Measurements from ENCODE around the gene ATP8A2. TPM values are rescaled to one million over a fixed set of nuclear protein-coding genes. Genes with fewer than 3 reads are reported as not detected.

The ATP8A2 gene
- total RNA-seq, 4 donors from 2014 or later, result 0.18 to 11.6 (median 1.8) TPM

DNA sequence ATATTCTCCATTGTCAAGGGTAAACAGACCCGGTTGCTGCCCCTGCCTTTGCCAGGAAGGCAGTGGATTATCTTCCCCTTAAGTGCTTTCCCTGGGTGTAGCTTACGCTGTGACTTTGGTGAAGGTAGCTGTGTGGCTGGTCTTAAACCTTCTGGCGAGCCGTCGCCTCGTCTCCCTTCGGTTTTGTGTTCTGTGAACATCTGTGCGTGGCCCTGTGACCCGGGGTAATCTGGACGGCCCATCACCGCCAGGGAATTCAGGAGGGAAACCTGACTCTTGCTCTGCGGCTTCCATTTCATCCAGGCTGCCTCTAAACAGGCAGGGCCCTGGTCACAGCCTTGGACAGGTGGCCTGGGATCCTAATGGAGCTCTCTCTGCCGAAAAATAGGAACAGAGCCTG lies 601.3 kb downstream of the ATP8A2 start:
- no peaks in the 10 kb centered on the region for H3K27me3 ChIP-seq
- no peak for DNase-seq
- no peaks in the 10 kb centered on the region for H3K36me3 ChIP-seq
- no peak for TF ChIP-seq POLR2A (IDR thresholded peaks at IDR 0.05)
- TF ChIP-seq, protein P1, sequence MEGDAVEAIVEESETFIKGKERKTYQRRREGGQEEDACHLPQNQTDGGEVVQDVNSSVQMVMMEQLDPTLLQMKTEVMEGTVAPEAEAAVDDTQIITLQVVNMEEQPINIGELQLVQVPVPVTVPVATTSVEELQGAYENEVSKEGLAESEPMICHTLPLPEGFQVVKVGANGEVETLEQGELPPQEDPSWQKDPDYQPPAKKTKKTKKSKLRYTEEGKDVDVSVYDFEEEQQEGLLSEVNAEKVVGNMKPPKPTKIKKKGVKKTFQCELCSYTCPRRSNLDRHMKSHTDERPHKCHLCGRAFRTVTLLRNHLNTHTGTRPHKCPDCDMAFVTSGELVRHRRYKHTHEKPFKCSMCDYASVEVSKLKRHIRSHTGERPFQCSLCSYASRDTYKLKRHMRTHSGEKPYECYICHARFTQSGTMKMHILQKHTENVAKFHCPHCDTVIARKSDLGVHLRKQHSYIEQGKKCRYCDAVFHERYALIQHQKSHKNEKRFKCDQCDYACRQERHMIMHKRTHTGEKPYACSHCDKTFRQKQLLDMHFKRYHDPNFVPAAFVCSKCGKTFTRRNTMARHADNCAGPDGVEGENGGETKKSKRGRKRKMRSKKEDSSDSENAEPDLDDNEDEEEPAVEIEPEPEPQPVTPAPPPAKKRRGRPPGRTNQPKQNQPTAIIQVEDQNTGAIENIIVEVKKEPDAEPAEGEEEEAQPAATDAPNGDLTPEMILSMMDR (IDR thresholded peaks at IDR 0.05), result no peak
- no peak overlapping the region for H3K4me3 ChIP-seq
- no peaks in the 10 kb centered on the region for H3K9me3 ChIP-seq
- H3K4me1 ChIP-seq, result no peaks in the 10 kb centered on the region
- no peak overlapping the region for H3K27ac ChIP-seq

DNA sequence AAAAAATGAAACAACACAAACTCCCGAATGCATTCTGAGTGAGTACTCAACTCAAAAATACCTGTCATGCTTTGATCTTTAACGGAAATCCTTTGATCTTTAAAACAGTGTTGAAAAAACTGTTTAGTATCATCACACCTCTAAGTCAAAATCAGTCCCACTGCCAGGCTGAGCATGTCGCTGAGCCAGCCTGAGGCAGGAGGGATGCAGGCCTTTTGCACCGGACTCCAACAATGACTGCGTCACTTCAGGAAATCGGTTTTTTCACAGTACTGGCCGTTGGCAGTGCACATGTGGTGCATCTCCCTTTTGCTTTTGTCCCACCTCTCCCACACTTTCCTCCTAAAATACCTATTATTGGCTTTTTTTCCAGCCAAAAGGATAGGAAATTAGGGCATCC lies 601.8 kb downstream of the ATP8A2 start:
- Histone ChIP-seq H3K27ac (no peak overlapping the region), H3K4me3 (no peak overlapping the region), H3K36me3 (no peaks in the 10 kb centered on the region), H3K4me1 (no peaks in the 10 kb centered on the region), H3K9me3 (no peaks in the 10 kb centered on the region), H3K27me3 (no peaks in the 10 kb centered on the region)
- no peak for TF ChIP-seq POLR2A (IDR thresholded peaks at IDR 0.05)
- TF ChIP-seq, protein P1 (IDR thresholded peaks at IDR 0.05), result no peak
- DNase-seq, result no peak

DNA sequence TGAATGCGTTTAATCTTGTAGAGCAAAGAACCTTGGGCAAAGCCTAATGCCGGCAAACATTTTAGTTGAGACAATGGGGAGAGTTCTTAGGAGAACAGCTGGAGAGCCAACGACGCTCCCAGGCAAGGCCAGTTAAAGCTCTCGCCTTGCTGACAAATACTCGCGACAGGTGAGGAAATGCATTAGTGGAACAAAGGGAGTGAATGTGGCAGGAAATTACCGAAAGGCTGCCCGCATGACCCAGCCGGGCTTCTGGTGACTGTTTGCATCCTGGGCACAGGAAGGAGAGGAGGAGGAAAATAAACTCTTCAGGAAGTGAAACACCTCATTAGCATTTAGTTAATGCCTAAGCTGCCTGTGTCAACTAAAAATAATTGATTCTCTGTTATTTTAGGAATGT lies 605.4 kb downstream of the ATP8A2 start:
- Histone ChIP-seq H3K27ac (no peak overlapping the region), H3K9me3 (no peaks in the 10 kb centered on the region), H3K4me1 (no peaks in the 10 kb centered on the region), H3K4me3 (no peak overlapping the region), H3K36me3 (no peaks in the 10 kb centered on the region), H3K27me3 (no peaks in the 10 kb centered on the region)
- TF ChIP-seq POLR2A (IDR thresholded peaks at IDR 0.05), result no peak
- TF ChIP-seq, protein P1 (IDR thresholded peaks at IDR 0.05), result no peak
- no peak for DNase-seq

DNA sequence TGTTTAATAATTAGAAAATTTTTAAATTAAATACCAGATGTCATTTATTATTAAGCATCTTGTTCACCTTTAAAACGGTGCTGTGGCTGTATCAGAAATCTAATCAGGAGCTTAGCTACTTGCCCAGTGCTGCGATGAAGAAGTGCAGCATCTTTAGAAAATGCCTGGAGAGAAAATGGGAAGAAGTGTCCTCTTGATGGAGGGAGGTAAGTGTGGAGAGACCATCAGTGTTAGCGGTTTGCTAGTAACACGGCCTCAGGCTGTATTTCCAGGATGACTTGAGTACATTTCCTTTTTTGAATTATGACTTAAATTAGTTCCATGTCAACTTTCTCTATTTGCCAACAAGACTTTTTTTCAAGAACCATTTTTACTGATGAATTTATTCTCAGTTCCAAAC lies 605.9 kb downstream of the ATP8A2 start:
- no peaks in the 10 kb centered on the region for H3K9me3 ChIP-seq
- no peak for DNase-seq
- H3K36me3 ChIP-seq, result no peaks in the 10 kb centered on the region
- no peak overlapping the region for H3K4me3 ChIP-seq
- TF ChIP-seq, protein P1 (IDR thresholded peaks at IDR 0.05), result no peak
- TF ChIP-seq POLR2A (IDR thresholded peaks at IDR 0.05), result no peak
- H3K4me1 ChIP-seq, result no peaks in the 10 kb centered on the region
- no peak overlapping the region for H3K27ac ChIP-seq
- H3K27me3 ChIP-seq, result no peaks in the 10 kb centered on the region

DNA sequence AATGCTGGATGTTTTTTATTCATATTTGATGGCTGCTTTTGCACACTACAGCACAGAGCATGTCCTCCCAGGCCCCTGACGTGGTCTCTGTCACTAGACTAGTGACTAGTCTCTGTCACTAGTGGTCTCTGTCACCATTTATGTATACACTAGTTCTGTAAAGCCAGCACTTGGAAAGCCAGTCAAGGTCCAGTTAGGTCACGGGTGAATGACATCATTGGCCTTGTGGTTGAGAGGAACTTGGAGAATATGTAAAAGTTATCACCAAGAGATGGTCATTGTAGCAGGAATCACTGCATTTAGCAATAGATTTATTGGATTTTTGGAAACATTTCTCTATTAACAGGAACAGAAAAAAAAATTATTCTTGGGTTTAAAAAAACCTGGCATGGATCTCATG lies 607.2 kb downstream of the ATP8A2 start:
- H3K27ac ChIP-seq, result no peak overlapping the region

More for the DNA sequence above, 607.2 kb downstream of the ATP8A2 start:
- no peaks in the 10 kb centered on the region for H3K4me1 ChIP-seq
- H3K4me3 ChIP-seq, result no peak overlapping the region
- H3K27me3 ChIP-seq, result no peaks in the 10 kb centered on the region
- TF ChIP-seq, protein P1 (IDR thresholded peaks at IDR 0.05), result no peak
- no peak for TF ChIP-seq POLR2A (IDR thresholded peaks at IDR 0.05)
- DNase-seq, result no peak
- H3K9me3 ChIP-seq, result no peaks in the 10 kb centered on the region
- H3K36me3 ChIP-seq, result no peaks in the 10 kb centered on the region
